Activated CD4-positive, alpha-beta T cell treated with anti-CD3 and anti-CD28 coated beads, Interleukin-2, Interleukin-4, amounts not matched to agents 100 ng/mL and 50 ng/mL, durations not matched to agents 16 hours and 8 hours (primary cell): ENCODE data around the gene YPEL5.

Source experiments
- DNase-seq: peaks from one replicate; pipeline ENCODE4 v3.0.0-alpha.2; 2020; ENCODE audit warnings: low spot score

YPEL5 gene

DNA sequence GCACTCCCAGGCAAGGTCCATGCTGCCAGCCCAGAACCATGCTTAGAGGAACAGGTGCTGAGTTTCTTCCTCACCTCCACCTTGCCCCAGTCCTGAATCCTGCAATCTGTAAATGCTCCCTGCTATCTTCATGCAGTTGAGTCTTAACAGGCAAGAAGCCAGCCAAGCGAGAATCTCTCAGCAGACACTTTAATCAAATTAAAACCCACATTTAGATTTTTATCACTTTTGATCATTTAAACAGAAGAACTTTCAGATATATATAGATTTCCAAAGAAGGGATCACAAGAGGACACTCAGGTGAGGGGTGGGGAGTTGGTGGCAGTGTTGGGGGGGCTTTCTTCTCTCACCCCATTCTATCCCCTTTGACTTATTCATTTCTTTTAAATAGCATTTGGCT, 58.6 kb downstream of the YPEL5 start:
- no peak for DNase-seq

DNA sequence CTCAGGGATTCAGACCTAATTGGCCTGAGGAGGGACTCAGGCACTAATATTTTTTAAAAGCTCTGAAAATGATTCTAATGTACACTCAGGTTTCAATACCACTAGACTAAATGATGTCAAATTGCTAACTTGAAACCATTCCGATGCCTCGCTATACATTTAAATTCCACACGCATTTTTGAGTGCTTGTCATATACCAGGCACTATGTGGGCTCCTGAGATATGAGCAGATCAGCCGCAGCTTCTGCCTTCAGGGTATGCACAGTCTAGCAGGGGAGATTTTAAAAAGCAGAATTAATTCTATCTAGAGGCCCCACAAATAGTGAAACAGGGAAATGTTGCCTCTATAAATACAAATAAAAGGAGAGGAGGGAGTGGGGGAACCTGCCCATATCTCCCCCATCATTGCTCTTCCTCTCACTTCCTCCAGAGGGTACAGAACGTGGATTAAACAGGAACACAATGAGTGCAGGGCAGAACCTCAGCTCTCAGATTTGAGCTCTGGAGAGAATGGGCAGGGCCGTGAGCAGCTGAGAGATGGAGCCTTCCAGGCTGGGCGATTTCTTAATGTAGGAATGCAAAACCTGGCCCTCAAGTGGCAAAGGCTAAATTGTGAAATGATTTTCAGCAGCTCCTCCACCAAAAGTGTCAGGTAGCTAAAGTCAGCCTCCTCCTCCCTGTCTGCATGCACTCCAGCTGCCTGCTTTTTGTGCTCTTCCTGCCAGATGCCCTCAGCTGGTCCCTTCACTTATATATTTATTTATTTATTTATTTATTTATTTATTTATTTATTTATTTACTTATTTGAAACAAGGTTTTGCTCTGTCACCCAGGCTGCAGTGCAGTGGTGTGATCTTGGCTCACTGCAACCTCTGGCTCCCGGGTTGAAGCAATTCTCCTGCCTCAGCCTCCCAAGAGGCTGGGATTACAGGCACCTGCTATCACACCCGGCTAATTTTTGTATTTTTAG, 59.9 kb downstream of the YPEL5 start:
- DNase-seq = no peak

DNA sequence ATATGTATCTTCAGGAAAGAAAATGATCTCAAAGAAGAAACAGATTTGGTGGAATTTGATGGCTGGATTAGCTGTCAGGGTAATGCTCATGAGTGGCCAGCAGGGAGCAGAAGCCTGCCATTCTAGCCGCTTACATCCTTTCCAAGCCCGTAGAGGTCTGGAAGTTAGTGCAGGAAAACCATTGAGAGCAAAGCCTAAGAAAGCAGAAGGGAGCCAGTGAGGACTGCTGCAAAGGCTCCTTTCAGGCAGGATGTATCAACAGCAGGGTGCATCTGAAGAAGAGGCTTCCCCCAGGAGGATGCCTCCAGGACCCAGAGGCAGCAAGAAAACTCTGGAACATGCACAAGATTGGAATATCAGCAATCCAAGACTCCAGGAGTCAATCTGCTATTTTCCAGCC, 61.6 kb downstream of the YPEL5 start:
- peak; percentile 33 for DNase-seq

DNA sequence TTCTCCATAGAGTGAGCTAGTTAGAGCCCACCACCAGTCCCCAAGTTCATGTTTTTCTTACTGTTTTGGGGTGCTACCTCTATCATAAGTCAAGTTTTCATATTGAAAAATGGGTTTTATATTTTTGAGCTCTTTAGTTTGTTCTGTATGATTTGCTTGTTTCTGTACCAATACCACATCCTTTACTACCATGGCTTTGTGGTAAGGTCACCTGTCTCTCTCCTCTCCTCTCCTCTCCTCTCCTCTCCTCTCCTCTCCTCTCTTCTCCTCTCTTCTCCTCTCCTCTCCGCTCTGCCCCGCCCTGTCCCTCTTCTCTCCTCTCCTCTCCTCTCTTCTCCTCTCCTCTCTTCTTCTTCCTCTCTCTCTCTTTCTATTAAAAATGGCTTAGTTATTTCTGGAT, 62.4 kb downstream of the YPEL5 start:
- no peak for DNase-seq
